ENCODE measurements around the gene TP53I11.

TP53I11 gene

DNA sequence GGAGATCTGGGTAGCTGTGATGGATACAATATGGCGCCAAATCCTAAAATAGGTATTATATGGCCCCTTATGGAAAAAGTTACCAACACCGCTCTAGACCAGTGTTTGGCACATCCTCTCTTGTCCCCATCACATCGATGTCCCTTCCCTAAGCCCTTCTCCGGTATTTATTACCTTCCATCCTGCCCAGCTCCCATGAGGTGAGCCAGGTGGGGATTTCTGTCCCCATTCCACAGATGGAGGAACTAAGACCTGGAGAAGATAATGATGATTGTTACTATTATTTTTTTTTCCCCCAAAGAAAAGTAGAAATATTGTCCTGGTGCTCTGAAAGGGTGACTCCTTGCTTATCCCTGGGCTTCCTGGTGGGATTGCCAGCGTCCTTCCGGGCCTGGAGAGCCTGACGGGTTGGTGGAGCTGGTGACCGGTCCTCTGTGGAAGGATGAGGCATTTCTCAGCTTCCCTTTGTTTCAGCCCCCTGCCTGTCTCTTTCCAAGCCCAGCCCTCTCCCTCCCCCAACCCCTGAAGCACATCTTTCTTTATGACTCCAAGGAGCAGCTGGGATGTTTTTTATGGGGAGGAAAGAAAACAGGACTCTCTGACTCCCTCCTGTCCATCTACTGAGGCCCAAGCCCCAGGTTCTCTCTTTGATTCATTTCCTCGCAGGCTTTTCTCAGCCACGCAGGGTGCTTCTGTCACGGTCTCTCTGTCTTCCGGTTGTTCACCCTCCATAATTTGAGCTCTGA is 65.4 kb downstream of the TP53I11 start:
- no peak for DNase-seq (ENCODE audit: low spot score)

DNA sequence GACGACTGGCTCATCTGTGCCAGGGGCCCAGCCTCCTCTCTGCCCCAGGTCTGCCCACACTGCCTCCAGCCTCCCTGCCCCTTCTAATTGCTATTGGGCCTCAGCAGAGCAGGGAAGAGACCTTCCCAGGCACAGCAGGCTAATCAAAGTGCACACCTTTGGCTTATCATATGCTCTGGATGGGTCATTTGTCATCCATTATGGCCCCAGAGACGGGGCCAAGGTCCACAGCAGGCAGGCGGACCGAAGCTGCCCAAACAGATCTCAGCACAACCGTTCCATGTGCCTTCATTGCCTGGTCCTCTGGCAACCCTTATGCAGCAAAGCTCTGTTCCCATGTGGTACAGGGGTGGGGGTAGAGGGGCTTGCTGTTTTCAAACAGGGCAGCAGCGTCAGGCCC is 66.6 kb downstream of the TP53I11 start:
- no peak for DNase-seq (ENCODE audit: low spot score)

DNA sequence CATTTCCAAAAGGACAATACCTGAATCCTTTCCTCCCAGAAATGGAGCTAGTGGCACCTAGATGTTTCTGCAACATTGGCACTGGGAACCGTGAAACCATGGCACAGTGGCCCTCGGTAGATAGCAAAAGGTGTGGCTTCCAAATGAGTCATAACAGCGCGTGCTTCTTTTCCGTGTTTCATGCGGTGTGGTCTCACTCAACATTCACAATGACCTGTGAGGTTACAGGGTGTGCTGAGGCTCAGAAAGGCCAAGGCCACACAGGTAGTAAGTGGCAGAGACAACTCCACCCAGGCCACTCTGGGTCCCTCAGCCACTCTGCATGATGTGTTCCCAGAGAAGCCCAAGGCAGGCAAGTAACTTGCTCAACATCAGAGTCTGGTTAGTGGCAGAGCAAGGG is 67.4 kb downstream of the TP53I11 start:
- no peak for DNase-seq (ENCODE audit: low spot score)
